Peyer's patch (tissue), 4 donors: Measurements from ENCODE around the gene DEK.

Experiments used
- CTCF ChIP-seq, 6 experiments: fragments of 450-650 bp in 4 of 6; fragments of 200-600 bp in 2 of 6; sonication (generic) in 1 of 6; IDR thresholded peaks; one replicate each; pipeline ENCODE4 v1.5.1; 2017 to 2019; ENCODE audit warnings: antibody characterized with exemption in 6 of 6, mild to moderate bottlenecking in 3 of 6, moderate library complexity in 1 of 6
- POLR2A ChIP-seq, 2 donors: fragments of 450-650 bp; IDR thresholded peaks; one replicate each; pipeline ENCODE4 v1.5.1; 2017; ENCODE audit warnings: antibody characterized with exemption in 2 of 2, mild to moderate bottlenecking in 2 of 2, moderate library complexity in 2 of 2

GRCh38 chr6:18234564-18234963 lies 29.8 kb downstream of the DEK start:
- TF ChIP-seq CTCF (IDR thresholded peaks at IDR 0.05) (no peak), POLR2A (IDR thresholded peaks at IDR 0.05) (no peak)
